HG03103 (cell line): ENCODE results near the gene SEPTIN10.
"Not testable (repeated sequence)": the region's sequence is repeated elsewhere in the genome, so short reads cannot be mapped to it uniquely, and the experiment has no call there.

Experiments
- ATAC-seq: cut with Tn5 transposase; IDR thresholded peaks from one replicate; pipeline ENCODE4 v1.9.1; 2021; ENCODE audit warnings: low read depth; ENCODE audit not compliant: unreplicated experiment

Gene SEPTIN10

DNA sequence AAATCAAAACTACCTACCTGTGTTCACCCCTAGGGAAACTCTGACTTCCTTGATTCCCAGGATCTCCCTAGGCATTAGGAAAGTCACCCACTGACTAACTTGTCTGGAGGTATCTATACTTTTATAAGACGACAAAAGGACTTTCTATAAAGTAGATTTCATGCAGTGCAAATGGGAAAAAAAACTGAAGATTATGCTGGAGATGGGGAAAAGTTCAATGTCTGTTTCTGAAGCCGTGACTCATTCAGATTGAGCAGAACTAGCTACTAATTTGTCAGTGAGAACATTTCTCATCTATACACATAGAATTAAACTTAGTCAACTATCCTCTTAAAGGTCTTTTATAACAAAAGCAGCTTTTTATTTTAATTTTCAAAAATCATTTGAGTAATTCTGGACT, 6.0 kb downstream of the SEPTIN10 start:
- ATAC-seq, result no peak

DNA sequence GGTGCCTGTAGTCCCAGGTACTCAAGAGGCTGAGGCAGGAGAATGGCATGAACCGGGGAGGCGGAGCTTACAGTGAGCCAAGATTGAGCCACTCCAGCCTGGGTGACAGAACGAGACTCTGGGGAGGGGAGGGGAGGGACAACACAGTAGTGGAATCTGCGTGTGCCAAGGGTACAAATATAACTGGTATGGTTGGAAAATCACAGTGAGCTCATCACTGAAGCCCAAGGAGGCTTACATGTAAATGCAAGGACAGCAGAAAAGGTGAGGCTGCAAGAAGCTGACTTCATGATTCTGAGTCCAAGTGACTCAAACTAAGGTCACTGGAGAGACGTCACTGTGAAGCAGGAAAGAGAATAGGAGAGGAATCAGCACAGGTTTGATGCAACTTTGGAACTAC, 9.2 kb downstream of the SEPTIN10 start:
- no peak for ATAC-seq

- no peak for ATAC-seq
Observed at GRCh38 chr2:109602617-109603188, 11.1 kb downstream of the SEPTIN10 start.

GRCh38 chr2:109601783-109602182, 12.0 kb downstream of the SEPTIN10 start:
- ATAC-seq, result no peak

- no peak for ATAC-seq
Observed at GRCh38 chr2:109597283-109597682, 16.5 kb downstream of the SEPTIN10 start.

GRCh38 chr2:109595644-109596043, 18.1 kb downstream of the SEPTIN10 start:
- ATAC-seq, result no peak

- no peak for ATAC-seq
Observed at GRCh38 chr2:109594246-109594885, 19.4 kb downstream of the SEPTIN10 start.

DNA sequence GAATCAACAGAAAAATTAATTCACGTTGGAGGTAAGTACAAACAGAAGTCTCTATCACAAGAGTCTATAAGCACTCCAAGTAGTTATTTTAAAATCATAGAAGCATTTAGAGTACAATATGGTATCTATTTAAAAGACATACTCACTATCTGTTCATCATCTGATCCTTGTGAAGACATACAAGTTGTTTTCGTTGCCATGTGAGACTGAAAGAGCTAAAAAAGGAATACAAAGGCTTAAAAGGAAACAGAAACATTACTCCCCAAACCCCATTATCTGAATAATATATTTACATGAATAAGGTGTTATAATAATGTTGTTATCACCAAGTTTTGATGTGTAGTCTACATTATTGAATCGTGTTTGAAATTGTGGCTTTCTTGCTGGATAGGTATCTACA, 20.9 kb downstream of the SEPTIN10 start:
- ATAC-seq, result no peak

DNA sequence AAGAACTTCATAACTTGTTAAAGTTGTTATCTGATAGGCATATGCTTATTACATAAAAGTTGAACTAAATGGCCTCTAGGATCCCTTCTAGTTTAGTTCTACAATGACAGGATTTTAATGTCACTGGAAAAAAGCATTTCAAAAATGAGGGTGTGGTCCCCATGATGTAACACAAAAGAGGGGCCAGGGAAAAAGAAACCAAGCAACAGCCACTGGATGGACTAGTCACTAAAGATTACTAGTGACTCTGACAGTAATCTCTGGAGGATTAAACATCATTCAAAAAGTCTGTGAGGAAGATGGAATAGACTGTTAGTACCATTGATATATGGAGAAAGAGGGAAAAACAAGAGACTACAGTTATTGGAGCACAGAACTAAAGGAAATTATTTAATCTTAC, 22.6 kb downstream of the SEPTIN10 start:
- no peak for ATAC-seq

DNA sequence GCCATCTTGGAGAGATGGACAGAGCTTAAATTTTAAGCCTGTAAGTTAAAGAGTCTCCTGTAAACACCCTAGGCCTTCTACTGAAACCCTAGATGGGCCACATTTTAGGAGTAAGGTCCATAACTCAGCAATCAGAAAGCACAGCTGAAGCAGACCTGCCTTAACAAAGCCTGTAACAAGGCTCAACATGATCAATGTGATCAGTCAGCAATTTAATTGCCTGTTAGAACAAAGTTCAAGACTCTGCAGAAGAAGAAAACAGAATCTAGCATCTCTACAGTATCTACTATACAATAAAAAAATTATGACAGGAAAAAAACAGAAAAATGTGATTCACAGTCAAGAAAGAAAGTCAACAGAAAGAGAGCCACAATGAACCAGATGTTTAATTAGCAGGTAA, 27.1 kb downstream of the SEPTIN10 start:
- ATAC-seq, result no peak

GRCh38 chr2:109582928-109583895, 30.6 kb downstream of the SEPTIN10 start:
- peak; percentile 56 for ATAC-seq

DNA sequence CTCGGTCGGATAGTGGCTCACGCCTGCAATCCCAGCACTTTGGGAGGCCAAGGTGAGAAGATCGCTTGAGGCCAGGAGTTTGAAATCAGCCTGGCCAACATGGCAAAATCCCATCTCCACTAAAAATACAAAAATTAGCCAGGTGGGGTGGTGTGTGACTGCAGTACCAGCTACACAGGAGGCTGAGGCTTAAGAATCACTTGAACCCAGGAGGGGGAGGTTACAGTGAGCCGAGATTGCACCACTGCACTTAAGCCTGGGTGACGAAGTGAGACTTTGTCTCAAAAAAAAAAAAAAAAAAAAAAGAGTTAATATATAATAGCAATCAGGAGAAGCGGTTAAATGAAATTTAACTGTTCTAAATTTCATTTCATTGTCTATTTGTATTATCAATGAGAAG, 36.1 kb downstream of the SEPTIN10 start:
- not testable (repeated sequence) for ATAC-seq

DNA sequence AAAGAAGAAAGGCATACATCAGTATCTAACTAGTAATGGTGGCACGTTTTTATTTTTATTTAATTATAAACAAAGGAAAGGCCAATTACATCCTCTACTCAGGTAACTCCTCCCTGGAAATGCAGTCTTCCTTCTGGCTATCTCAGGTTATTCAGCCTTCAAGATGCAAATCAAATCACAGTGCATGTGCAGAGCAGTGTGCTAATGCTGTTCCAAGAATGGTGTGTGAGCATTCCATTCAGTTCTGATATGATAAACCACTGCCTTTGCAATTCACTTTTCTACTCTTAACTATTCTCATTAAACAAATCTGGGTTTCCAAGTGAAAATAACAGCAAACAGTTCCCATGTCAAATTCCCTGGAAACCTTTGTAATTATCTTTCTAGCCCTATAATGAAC, 38.4 kb downstream of the SEPTIN10 start:
- no peak for ATAC-seq

GRCh38 chr2:109563980-109564550, 49.7 kb downstream of the SEPTIN10 start:
- ATAC-seq, result no peak

DNA sequence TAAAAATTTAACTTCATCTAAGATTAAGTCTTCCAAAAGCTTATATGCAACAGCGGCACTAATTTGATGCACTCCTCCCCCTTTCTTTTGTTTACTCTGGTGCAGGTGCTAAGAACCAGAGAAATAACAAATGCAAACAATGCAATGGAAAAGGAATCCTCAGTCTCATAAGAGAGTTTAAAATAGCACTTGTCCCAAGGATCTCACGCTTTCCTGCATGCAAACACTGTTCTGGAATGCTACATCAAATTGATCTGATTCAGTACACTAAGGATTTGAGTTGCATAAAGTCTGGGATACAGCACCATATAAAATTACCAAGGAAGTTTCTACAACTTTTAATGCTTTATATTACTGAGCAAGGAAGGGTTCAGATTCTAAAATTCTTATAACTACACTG, 50.5 kb downstream of the SEPTIN10 start:
- ATAC-seq, result no peak

DNA sequence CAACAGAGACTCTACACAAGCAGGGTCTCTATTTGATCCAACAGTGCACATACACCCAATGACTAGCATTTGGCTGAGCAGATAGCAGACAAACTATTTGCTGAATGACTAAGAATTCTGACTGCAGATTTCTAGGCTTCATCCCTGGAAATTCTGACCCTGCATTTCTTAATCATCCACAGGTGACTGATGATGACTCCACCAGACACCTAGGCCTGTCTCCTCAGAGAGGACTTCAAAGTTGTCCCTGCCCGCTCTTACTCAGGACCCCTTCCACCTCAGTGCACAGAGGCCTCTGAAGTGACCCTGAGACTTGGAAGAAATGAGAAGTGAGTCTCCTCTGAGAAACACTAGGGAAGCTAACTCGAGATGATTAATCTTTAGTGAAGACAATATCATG, 51.3 kb downstream of the SEPTIN10 start:
- ATAC-seq, result no peak

DNA sequence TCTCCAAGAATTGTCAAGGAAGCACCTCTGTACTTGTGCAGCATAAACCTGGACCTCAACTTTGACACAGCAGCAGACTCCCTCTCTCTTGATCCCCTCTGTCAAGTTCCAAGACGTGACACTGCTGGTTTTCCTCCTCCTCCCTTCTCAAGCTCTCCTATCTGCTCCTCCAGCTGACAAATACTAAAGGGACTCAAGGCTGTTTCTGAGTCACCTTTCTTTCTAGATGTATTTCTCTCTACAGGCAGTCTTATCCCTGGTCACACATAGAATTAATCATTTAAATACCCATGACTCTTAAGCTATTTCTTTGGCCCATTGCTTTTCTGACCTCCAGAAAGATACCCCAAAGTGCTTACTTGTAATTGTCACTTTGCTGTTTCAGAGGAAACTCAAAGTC, 53.5 kb downstream of the SEPTIN10 start:
- ATAC-seq, result no peak

GRCh38 chr2:109558076-109558882, 55.5 kb downstream of the SEPTIN10 start:
- no peak for ATAC-seq

DNA sequence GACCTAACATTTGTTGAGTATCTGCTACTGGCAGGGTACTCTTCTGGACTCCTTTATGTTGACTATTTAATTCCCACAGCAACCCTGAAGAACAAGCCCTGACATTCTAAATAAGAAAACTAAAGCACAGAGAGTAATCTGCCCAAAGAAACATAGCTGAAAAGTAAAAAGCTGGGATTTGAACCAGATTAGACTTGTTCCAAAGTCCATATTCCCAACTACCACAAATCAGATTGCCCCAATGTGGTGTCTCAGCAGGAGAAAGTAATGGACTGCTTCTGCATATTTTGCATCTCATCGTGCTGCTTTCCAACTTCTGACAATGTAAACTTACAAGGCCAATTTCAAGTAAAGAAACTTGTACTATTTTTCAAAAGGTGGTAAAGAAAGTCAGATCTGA, 56.5 kb downstream of the SEPTIN10 start:
- ATAC-seq, result no peak

GRCh38 chr2:109555346-109555900, 58.3 kb downstream of the SEPTIN10 start:
- ATAC-seq, result no peak
